ENCODE data around the gene MEGF6.

GRCh38 chr1:3608154-3608553 lies 3.2 kb downstream of the MEGF6 start:
- TF ChIP-seq CTCF (IDR thresholded peaks at IDR 0.05; ENCODE audit: insufficient read depth, low read length) (no peak), SPI1 (IDR thresholded peaks at IDR 0.05; ENCODE audit: borderline replicate concordance, low read depth) (no peak), POLR2AphosphoS5 (IDR thresholded peaks at IDR 0.05; ENCODE audit: low read depth) (no peak)
